Pons (tissue), 1 donor: ENCODE measurements around the gene CCNH.

Experiments
- DNase-seq: peaks from one replicate; pipeline ENCODE4 v3.0.0-alpha.2; 2016; ENCODE audit warnings: low spot score

Gene CCNH

DNA sequence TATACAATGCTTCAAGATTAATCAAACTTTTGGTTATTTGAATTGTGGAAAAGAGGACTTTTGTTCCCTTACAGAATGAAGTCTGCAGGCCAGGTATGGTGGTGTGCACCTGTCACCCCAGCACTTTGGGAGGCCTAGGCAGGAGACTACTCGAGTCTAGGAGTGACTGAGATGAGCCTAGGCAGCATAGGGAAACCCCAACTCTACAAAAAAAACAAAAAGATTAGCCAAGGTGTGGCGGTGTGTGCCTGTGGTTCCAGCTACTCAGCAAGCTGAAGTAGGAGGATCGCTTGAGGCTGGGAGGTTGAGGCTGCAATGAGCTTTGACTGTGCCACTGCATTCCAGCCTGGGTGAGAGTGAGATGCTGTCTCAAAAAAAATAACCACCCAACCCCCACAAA is 9.3 kb downstream of the CCNH start:
- DNase-seq, result no peak

- no peak for DNase-seq
Observed at GRCh38 chr5:87401626-87402025, 11.1 kb downstream of the CCNH start.

- DNase-seq, result peak; percentile 55
Observed at GRCh38 chr5:87400305-87400899, 12.3 kb downstream of the CCNH start.

DNA sequence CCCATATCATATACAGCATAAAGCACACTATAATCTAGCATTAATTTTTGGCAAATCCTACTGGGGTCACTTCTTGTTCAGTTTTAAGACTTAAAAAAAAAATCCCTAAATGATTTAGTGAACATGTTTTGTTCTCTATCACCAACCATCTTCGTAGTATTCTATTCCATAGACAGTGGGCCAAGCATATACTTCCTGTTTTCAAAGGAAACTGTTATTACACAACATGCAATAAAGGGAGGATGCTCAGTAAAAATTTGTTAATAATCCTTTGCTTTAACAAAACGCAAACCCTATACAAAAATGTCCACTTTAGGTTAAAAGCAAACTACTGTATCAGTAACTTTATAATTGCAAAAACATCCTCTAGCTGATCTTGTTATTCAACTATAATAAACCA is 13.0 kb downstream of the CCNH start:
- no peak for DNase-seq

DNA sequence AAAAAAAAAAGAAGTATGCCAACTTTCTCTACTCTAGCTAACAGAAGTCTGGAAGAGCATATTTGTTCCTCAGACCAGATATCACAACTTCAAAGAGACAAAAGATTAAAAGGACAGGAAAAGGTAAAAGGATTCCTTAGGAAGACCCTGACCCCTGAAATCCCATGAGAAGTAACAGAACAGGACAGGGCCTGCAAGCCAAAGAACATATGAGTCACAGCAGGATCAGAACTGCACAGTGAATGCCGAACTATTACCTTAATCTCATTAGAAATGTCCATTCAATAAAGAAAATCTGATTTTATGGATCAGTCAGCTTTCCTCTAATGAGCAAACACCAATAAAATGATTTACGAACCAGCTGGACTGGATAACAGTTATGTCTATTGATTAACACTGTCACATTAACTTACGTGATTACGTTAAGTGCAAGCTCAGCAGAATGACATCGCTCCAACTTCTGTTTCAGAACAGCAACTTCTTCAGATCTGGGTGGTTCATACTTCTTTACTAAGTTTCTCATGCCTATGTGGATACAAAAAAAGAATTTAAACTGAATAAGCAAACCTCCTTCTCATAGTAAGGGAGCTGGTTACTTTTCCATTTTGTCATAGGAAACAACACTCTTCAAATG is 13.6 kb downstream of the CCNH start:
- no peak for DNase-seq

GRCh38 chr5:87394411-87395165 is 18.1 kb downstream of the CCNH start:
- DNase-seq, result no peak

DNA sequence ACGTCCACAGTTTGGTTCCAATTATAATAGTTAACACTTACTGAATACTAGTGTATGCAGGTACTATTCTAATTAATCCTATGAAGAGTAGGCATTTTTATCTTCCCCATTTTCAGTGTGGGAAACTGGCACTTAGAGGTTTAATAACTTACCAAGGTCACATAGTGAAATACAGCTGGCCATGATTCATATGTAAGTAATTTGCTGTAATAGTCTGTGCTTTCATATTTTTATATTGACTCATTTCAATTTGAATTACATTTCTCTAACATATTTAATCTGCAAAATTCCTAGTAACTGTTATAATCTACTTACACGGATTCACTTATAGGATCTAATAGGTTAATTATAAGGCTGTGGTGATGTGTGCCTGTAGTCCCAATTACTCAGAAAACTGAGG is 19.4 kb downstream of the CCNH start:
- DNase-seq, result no peak

DNA sequence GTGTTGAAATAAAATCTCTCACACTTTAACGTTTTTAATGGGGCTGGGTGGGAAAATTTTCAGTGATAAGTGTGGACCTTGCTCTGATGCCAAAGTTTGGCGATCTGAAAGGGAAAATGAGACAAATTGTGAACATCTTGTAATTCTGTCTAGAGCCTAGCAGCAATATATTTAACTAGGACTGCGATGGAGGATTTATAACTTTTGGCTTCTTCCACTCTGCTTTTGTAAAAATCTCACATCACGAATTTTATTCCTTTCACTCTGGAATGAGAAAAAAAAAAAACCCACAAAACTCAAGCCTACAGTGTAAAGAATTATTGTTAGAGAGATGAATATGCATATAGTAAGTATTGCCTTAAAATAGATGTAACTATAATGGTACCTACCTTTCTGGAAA is 19.9 kb downstream of the CCNH start:
- no peak for DNase-seq

- DNase-seq, result no peak
Observed at GRCh38 chr5:87392170-87392569, 20.6 kb downstream of the CCNH start.

DNA sequence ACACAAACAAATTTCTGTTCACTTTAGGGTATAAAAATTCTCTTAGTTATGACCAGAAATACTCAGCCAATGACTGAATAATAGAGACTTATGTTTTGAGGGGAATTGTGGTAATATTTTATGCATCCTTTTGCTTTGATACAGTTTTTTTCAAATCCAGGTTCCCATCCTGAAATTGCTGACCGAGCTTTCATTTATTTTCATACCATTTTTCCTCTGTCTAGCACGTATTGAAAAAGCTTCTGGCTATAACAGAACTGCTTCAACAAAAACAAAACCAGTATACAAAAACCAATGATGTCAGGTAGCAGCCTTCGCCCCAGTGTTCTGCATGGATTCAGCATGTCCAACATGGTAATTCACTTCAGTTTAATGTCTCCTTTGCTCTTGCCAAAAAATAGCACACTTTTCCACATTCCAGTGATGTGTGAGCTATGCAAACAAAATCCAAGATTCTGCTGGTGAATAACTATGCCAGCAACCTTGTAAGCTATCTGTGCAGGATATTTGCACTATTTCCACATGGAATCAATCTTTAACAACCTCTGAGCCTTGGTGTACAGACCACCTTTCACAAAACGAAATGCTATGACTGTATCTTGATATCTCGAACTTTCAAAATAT is 22.0 kb downstream of the CCNH start:
- no peak for DNase-seq

GRCh38 chr5:87390075-87390474 is 22.7 kb downstream of the CCNH start:
- no peak for DNase-seq

GRCh38 chr5:87389296-87390034 is 23.3 kb downstream of the CCNH start:
- no peak for DNase-seq

DNA sequence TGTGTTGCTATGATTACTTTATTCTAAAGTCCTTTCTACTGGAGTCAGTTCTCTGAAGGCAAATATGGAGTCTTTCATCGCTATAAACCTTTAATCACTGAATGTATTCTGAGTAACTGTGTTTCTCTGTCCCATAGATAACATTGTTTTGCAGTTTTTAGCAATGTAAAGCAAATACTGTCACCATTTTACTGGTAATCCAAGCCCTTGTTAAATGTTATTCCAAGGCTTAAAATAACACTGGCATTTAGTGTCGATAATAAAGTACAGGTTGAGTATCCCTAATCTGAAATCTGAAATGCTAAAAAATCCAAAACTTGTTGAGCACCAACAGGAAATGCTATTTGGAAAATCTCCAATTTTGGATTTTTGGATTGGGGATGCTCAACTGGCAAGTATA is 24.6 kb downstream of the CCNH start:
- DNase-seq, result no peak

DNA sequence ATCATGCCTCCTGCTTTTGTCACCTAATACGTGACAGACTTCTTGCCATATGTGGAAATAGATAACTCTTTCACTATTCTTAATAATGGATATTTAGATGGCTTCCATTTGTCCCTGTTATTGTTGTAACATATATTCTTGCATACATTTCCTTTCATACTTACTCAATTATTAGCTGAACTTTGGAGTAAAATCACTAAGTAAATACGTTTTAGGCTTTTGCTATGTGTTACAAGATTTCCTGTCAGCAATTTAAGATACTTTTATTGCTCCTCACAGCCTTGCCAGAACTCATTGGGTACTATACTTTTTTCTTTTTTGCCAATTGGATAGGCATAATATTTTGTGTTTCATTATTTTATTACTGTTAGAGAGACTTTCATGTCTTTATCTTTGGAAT is 26.9 kb downstream of the CCNH start:
- no peak for DNase-seq

- DNase-seq, result no peak
Observed at GRCh38 chr5:87383216-87383615, 29.5 kb downstream of the CCNH start.

GRCh38 chr5:87382224-87382623 is 30.5 kb downstream of the CCNH start:
- DNase-seq, result no peak

GRCh38 chr5:87372705-87373104 is 40.0 kb downstream of the CCNH start:
- no peak for DNase-seq

DNA sequence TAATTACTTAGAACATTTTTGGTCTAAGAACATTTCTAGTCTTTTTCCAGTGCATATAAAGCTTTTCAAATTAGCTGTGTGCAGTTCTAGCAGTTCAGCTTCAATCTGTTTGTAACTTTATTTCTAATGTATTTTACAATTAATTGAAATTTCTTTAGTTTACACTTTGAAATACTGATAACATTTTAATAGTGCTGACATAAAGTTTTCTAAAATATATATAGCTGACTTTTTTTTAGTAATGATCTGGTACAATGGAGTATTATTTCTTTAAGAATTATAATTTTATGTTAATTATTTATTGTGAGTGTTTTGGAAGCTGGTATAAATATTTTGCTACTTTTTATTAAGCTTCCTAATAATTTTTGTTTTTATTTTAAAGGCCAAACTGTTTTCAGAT is 43.3 kb downstream of the CCNH start:
- no peak for DNase-seq

GRCh38 chr5:87368601-87369000 is 44.1 kb downstream of the CCNH start:
- no peak for DNase-seq

GRCh38 chr5:87367243-87367642 is 45.5 kb downstream of the CCNH start:
- DNase-seq, result no peak

GRCh38 chr5:87361536-87362213 is 51.1 kb downstream of the CCNH start:
- no peak for DNase-seq

GRCh38 chr5:87361031-87361445 is 51.7 kb downstream of the CCNH start:
- no peak for DNase-seq
